SU-DHL-6 (cell line): ENCODE data around the gene MUC2.

Source experiments
- H2AFZ ChIP-seq: fragments of 200-600 bp; sonication (generic); 2 replicates; pipeline ENCODE4 v1.6.1; 2014; ENCODE audit warnings: low read depth, mild to moderate bottlenecking, moderate library complexity, mixed read lengths, antibody characterized with exemption, low read length; ENCODE audit not compliant: severe bottlenecking
- H3F3A ChIP-seq: fragments of 200-600 bp; shearing (Covaris generic); 2 replicates; pipeline ENCODE4 v1.6.0; 2016; ENCODE audit warnings: antibody characterized with exemption, mild to moderate bottlenecking; ENCODE audit not compliant: insufficient read depth
- H3K27ac ChIP-seq: fragments of 200-600 bp; sonication (generic); 2 replicates; pipeline ENCODE4 v1.5.1; 2016; ENCODE audit warnings: low read depth, mild to moderate bottlenecking, low read length, moderate library complexity, mixed read lengths
- H3K27me3 ChIP-seq: fragments of 200-600 bp; sonication (generic), shearing (Covaris generic); 2 replicates; pipeline ENCODE4 v1.6.0; 2014; ENCODE audit warnings: mild to moderate bottlenecking, low read length
- H3K36me3 ChIP-seq: fragments of 200-600 bp; sonication (generic); 2 replicates; pipeline ENCODE4 v1.6.1; 2014; ENCODE audit warnings: mild to moderate bottlenecking, low read length, mixed read lengths
- H3K4me2 ChIP-seq: fragments of 300-600, 200-600 bp; shearing (Covaris generic), sonication (generic); 2 replicates; pipeline ENCODE4 v1.6.0; 2014; ENCODE audit warnings: low read length, low read depth, mild to moderate bottlenecking; ENCODE audit not compliant: poor library complexity, severe bottlenecking
- H3K4me3 ChIP-seq: fragments of 200-600 bp; sonication (generic); 2 replicates; pipeline ENCODE4 v1.5.1; 2014; ENCODE audit warnings: antibody characterized with exemption, low read length, mild to moderate bottlenecking, mixed read lengths; ENCODE audit not compliant: insufficient read depth, poor library complexity, severe bottlenecking
- H3K79me2 ChIP-seq: fragments of 200-600 bp; sonication (generic); 2 replicates; pipeline ENCODE4 v1.6.1; 2014; ENCODE audit warnings: mild to moderate bottlenecking, low read length, moderate library complexity; ENCODE audit not compliant: insufficient read depth
- H3K9ac ChIP-seq: fragments of 200-600 bp; sonication (generic); 2 replicates; pipeline ENCODE4 v1.7.0; 2014; ENCODE audit warnings: mild to moderate bottlenecking, low read length
- H3K9me2 ChIP-seq: fragments of 200-600 bp; sonication (generic); replicated peaks from 2 replicates; pipeline ENCODE4 v1.6.1; 2014; ENCODE audit warnings: low read length; ENCODE audit not compliant: insufficient read depth
- H3K9me3 ChIP-seq: fragments of 200-600 bp; sonication (generic); 2 replicates; pipeline ENCODE4 v1.6.1; 2014; ENCODE audit warnings: low read length, mixed read lengths; ENCODE audit not compliant: insufficient read depth
- H4K20me1 ChIP-seq: fragments of 200-600 bp; sonication (generic); 2 replicates; pipeline ENCODE4 v1.6.1; 2014; ENCODE audit warnings: low read depth, mild to moderate bottlenecking, antibody characterized with exemption, low read length, moderate library complexity, mixed read lengths
- EZH2phosphoT487 ChIP-seq: fragments of 200-600 bp; sonication (generic), shearing (Covaris generic); conservative IDR thresholded peaks from 2 replicates; pipeline ENCODE4 v1.6.1; 2018; ENCODE audit warnings: mild to moderate bottlenecking, antibody characterized with exemption, low read length, moderate library complexity, mixed read lengths
- TF ChIP-seq, protein P1 (sequence below): fragments of 200-600 bp; sonication (generic); IDR thresholded peaks from one replicate; pipeline ENCODE4 v1.5.1; 2017; ENCODE audit warnings: antibody characterized with exemption, mild to moderate bottlenecking, low read length, moderate library complexity; ENCODE audit not compliant: insufficient read depth, poor library complexity, severe bottlenecking

MUC2 gene

DNA sequence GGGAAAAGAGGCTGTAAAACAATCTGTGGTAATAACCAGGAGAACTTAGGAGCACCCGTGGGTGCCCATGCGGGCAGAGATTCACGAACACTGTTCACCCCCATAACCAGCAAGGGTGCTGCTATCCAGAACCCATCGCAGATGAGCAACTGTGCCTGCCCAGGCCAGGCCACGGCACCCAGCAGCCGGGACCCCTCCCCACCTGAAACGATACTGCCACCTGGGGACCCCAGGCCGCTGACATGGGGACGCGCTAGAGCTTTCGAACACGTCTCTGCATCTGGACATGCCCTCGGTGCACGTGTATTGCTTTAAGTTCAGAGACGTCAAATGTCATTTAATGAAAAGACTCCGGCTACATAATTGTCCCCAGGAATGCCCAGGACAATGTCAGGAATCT, 14.3 kb upstream of the MUC2 start:
- no peak overlapping the region for H3K27ac ChIP-seq
- no peaks in the 10 kb centered on the region for H3K27me3 ChIP-seq
- no peaks in the 10 kb centered on the region for H3K9me3 ChIP-seq
- H3K79me2 ChIP-seq: no peaks in the 10 kb centered on the region
- no peak overlapping the region for H3K9ac ChIP-seq
- no peak overlapping the region for H2AFZ ChIP-seq
- H3K9me2 ChIP-seq: no peaks in the 10 kb centered on the region
- TF ChIP-seq EZH2phosphoT487: no peak
- TF ChIP-seq, protein P1, sequence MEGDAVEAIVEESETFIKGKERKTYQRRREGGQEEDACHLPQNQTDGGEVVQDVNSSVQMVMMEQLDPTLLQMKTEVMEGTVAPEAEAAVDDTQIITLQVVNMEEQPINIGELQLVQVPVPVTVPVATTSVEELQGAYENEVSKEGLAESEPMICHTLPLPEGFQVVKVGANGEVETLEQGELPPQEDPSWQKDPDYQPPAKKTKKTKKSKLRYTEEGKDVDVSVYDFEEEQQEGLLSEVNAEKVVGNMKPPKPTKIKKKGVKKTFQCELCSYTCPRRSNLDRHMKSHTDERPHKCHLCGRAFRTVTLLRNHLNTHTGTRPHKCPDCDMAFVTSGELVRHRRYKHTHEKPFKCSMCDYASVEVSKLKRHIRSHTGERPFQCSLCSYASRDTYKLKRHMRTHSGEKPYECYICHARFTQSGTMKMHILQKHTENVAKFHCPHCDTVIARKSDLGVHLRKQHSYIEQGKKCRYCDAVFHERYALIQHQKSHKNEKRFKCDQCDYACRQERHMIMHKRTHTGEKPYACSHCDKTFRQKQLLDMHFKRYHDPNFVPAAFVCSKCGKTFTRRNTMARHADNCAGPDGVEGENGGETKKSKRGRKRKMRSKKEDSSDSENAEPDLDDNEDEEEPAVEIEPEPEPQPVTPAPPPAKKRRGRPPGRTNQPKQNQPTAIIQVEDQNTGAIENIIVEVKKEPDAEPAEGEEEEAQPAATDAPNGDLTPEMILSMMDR: no peak
- no peak overlapping the region for H3K4me2 ChIP-seq
- no peaks in the 10 kb centered on the region for H3F3A ChIP-seq
- no peak overlapping the region for H3K4me3 ChIP-seq
- no peaks in the 10 kb centered on the region for H3K36me3 ChIP-seq
- no peaks in the 10 kb centered on the region for H4K20me1 ChIP-seq

DNA sequence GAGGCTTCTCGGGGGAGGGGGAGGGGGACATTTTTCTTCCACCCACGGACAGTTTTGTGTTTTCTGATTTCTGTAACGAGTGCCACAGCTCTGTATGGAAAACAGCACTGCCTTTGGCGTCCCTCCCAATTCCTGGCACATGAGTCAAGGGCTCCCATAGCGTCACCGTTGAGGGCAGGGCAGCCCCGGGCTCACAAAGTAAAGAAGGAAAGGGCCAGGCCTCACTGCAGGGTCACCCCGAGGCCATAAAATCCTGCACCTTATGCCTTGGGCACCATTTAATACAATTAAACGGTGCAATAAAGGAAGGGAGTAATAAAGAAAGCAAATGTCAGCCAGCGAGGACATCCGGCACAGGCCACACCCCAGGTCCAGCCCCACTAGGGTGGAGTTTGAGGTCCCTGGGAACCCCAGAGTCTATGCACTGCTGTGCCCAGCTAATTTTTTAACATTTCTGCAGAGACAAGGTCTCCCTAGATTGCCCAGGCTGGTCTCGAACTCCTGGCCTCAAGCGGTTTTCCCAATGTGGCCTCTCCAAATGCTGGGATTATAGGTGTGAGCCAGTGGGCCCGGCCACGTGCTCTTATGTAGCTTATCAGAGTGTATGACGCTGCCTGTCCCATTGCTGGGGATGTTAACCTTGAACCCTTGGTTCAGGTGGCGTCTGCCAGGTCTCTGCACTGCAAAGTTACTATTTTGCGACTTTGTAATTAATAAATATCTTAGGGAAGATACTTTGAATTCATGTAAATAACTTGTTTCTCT, 13.6 kb upstream of the MUC2 start:
- no peaks in the 10 kb centered on the region for H3K27me3 ChIP-seq
- no peak overlapping the region for H2AFZ ChIP-seq
- H3K27ac ChIP-seq: no peak overlapping the region
- H3K4me2 ChIP-seq: no peak overlapping the region
- H3F3A ChIP-seq: no peaks in the 10 kb centered on the region
- H3K4me3 ChIP-seq: no peak overlapping the region
- H3K9me2 ChIP-seq: no peaks in the 10 kb centered on the region
- H3K79me2 ChIP-seq: no peaks in the 10 kb centered on the region
- no peaks in the 10 kb centered on the region for H3K9me3 ChIP-seq
- no peaks in the 10 kb centered on the region for H4K20me1 ChIP-seq
- no peak for TF ChIP-seq EZH2phosphoT487
- TF ChIP-seq, protein P1: no peak
- no peaks in the 10 kb centered on the region for H3K36me3 ChIP-seq
- H3K9ac ChIP-seq: no peak overlapping the region

DNA sequence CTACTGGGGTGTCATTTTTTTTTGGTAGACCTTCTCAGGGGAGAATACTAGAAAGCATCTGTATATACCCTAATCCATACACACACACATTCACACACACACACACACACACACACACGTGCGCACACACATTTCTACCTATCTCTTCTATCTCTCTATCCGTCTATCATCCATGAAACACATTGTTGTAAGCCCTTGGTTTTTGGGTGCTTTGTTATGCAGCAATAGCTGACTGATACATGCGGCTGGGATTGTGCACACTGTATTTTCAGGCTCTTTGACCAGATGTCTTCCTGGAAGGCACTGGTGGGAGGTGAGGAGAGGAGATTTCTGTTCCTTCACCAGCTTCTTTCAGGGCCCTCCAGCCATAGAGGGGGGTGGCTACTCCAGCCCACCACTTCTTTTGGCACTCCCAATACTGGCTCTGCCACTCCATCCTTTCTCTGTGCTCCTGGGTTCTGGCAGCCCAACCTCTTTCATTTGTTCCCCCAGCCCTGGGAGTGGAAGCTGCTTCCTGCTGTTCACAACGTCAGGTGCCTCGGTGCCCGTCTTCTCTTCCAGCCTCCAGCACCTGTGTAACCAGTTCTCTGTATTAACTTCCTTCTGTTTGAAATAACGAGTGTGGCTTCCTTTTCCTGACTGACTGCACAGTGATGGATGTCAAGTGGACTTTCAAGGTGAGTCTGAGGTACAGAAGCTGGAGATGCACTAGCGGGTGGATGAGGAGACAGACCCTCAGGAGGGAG, 12.4 kb upstream of the MUC2 start:
- Histone ChIP-seq H3F3A (no peaks in the 10 kb centered on the region), H3K9me3 (no peaks in the 10 kb centered on the region), H3K79me2 (no peaks in the 10 kb centered on the region), H4K20me1 (no peaks in the 10 kb centered on the region), H3K4me3 (no peak overlapping the region), H3K9me2 (no peaks in the 10 kb centered on the region), H3K4me2 (no peak overlapping the region), H3K27ac (no peak overlapping the region), H3K36me3 (no peaks in the 10 kb centered on the region), H2AFZ (no peak overlapping the region), H3K9ac (no peak overlapping the region), H3K27me3 (no peaks in the 10 kb centered on the region)
- TF ChIP-seq, protein P1: no peak
- no peak for TF ChIP-seq EZH2phosphoT487
